Osteocyte (in vitro differentiated cells): ENCODE results near the gene LLCFC1. TPM values are rescaled to one million over a fixed set of nuclear protein-coding genes. Genes with fewer than 3 reads are reported as not detected.

Source experiments
- DNase-seq: peaks from one replicate; pipeline ENCODE4 v3.0.0; 2021; ENCODE audit warnings: mixed read lengths; ENCODE audit not compliant: unreplicated experiment; ENCODE audit errors: extremely low spot score
- H3K27ac Mint-ChIP-seq: one replicate; pipeline ENCODE4 v1.8.0; 2021; ENCODE audit warnings: mild to moderate bottlenecking, mixed read lengths; ENCODE audit not compliant: unreplicated experiment
- H3K27me3 Mint-ChIP-seq: one replicate; pipeline ENCODE4 v1.8.0; 2021; ENCODE audit warnings: mixed read lengths; ENCODE audit not compliant: unreplicated experiment
- H3K36me3 Mint-ChIP-seq: one replicate; pipeline ENCODE4 v1.8.0; 2021; ENCODE audit warnings: mixed read lengths; ENCODE audit not compliant: unreplicated experiment
- H3K4me1 Mint-ChIP-seq: one replicate; pipeline ENCODE4 v1.8.0; 2021; ENCODE audit warnings: mixed read lengths; ENCODE audit not compliant: unreplicated experiment
- H3K4me3 Mint-ChIP-seq: one replicate; pipeline ENCODE4 v1.8.0; 2021; ENCODE audit warnings: mild to moderate bottlenecking, moderate library complexity, mixed read lengths; ENCODE audit not compliant: unreplicated experiment
- H3K9me3 Mint-ChIP-seq: one replicate; pipeline ENCODE4 v1.8.0; 2021; ENCODE audit warnings: mixed read lengths; ENCODE audit not compliant: unreplicated experiment
- total RNA-seq: library from RNA; stranded (reverse); gene quantifications from 2 replicates; pipeline ENCODE4 v1.2.1, GENCODE V29; 2021
- TF ChIP-seq, protein P1 (sequence below): fragments of 200-600 bp; sonication (generic); IDR thresholded peaks from 2 replicates; pipeline ENCODE4 v1.5.0; 2021; ENCODE audit warnings: antibody characterized with exemption, mild to moderate bottlenecking, moderate library complexity

LLCFC1 gene
- total RNA-seq, 1 donor from 2014 or later, result not detected

DNA sequence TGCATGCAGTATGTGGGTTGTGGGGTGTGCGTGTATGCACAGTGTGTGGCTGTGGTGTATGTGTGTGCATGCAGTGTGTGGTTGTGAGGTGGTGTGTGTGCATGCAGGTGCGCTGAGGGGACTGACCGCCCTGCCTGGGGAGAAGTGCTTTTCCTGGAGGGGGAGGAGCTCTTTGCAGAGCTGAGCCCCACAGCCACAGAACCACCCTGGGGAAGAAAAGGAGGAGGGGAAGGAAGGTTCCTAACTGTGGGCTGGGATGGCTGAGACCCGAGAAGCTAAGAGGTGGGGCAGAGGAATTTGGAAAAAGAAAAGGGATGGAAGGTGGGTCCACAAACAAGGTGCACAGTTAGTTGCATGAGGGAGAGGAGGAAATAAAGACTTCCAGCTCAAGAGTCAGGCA lies 5.7 kb upstream of the LLCFC1 start, which contains the start of gene TRPV5:
Gene TRPV5 (minus strand): TSS at position 123 of the 400 bp plus-strand sequence. CDS start 287 bp downstream, outside the sequence.
- no peak within 1 kb of the TSS for H3K27ac Mint-ChIP-seq
- no peak for DNase-seq
- no peaks in the 10 kb centered on the region for H3K27me3 Mint-ChIP-seq
- no peaks in the 10 kb centered on the region for H3K4me1 Mint-ChIP-seq
- H3K9me3 Mint-ChIP-seq, result no peaks in the 10 kb centered on the region
- H3K36me3 Mint-ChIP-seq, result no peaks in the 10 kb centered on the region
- TF ChIP-seq, protein P1, sequence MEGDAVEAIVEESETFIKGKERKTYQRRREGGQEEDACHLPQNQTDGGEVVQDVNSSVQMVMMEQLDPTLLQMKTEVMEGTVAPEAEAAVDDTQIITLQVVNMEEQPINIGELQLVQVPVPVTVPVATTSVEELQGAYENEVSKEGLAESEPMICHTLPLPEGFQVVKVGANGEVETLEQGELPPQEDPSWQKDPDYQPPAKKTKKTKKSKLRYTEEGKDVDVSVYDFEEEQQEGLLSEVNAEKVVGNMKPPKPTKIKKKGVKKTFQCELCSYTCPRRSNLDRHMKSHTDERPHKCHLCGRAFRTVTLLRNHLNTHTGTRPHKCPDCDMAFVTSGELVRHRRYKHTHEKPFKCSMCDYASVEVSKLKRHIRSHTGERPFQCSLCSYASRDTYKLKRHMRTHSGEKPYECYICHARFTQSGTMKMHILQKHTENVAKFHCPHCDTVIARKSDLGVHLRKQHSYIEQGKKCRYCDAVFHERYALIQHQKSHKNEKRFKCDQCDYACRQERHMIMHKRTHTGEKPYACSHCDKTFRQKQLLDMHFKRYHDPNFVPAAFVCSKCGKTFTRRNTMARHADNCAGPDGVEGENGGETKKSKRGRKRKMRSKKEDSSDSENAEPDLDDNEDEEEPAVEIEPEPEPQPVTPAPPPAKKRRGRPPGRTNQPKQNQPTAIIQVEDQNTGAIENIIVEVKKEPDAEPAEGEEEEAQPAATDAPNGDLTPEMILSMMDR, result no peak
- H3K4me3 Mint-ChIP-seq, result no peak within 1 kb of the TSS

GRCh38 chr7:142934056-142934455 lies 5.2 kb upstream of the LLCFC1 start:
- Mint-ChIP-seq H3K36me3 (no peaks in the 10 kb centered on the region), H3K4me3 (no peak overlapping the region), H3K4me1 (no peaks in the 10 kb centered on the region), H3K9me3 (no peaks in the 10 kb centered on the region), H3K27ac (no peak overlapping the region), H3K27me3 (no peaks in the 10 kb centered on the region)
- TF ChIP-seq, protein P1, result no peak
- no peak for DNase-seq

DNA sequence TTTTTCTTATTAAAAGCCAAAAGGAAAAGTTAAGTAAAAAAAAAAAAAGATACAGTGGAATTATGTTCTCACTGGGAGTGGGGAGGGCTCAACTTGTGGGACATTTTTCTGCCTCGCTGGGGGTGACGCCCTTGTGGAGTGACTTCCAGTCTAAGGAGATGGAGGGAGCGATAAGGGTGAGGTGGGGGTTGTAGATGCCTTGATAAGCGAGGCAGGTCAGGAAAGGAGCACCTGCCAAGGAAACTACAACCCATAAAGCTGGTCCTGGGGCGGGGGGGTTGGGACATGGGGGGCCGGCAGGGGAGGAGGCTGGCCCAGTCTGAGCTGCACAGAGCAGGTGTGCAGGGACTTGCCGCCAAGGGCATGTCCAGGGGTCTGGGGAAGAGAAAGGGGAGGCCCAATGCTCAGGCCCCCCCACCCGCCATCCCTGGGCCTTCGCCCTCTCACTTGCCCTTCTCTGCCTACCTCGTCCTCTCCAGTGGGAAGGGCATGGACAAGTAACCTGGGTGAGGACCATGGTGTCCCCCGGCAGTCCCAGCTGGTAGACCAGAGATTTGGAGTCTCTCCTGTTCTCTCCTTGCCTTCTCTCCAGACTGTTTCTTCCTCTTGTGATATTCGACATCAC lies 3.2 kb upstream of the LLCFC1 start:
- Mint-ChIP-seq H3K27me3 (no peaks in the 10 kb centered on the region), H3K36me3 (no peaks in the 10 kb centered on the region), H3K9me3 (no peaks in the 10 kb centered on the region), H3K27ac (no peak overlapping the region), H3K4me3 (no peak overlapping the region), H3K4me1 (no peaks in the 10 kb centered on the region)
- no peak for DNase-seq
- TF ChIP-seq, protein P1, result no peak

DNA sequence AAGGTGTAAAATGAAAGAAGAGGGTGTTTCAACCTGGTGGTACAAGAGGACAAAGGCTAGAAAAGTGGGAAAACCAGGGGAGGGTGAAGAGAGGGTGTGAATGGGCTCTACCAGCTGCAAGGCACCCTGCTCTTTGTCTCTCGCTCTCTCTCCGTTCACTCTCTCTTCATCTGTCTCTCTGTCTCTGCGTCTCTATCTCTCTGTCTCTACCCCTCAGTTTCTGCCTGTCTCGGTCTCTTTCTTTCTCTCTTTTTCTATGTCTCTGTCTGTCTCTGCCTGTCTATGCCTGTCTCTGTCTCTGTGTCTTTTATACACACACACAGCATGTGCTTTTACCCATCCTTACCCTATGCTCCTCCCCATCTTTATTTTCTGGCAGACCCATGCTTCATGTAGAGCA lies 673 bp upstream of the LLCFC1 start:
- Mint-ChIP-seq H3K4me1 (no peaks in the 10 kb centered on the region), H3K36me3 (no peaks in the 10 kb centered on the region), H3K27ac (no peak overlapping the region), H3K4me3 (no peak overlapping the region), H3K27me3 (no peaks in the 10 kb centered on the region), H3K9me3 (no peaks in the 10 kb centered on the region)
- DNase-seq, result no peak
- TF ChIP-seq, protein P1, result no peak

- Mint-ChIP-seq H3K4me1 (no peaks in the 10 kb centered on the region), H3K36me3 (no peaks in the 10 kb centered on the region), H3K9me3 (peaks cover 3% of the 10 kb centered on the region), H3K27me3 (no peaks in the 10 kb centered on the region), H3K4me3 (no peak overlapping the region), H3K27ac (no peak overlapping the region)
- TF ChIP-seq, protein P1, result no peak
- DNase-seq, result no peak
Measured at GRCh38 chr7:142940966-142941535, 1.8 kb downstream of the LLCFC1 start.
